ENCODE data around the gene LIPT2. TPM values are rescaled to one million over a fixed set of nuclear protein-coding genes. Genes with fewer than 3 reads are reported as not detected.

Gene LIPT2
- total and polyA plus RNA-seq, 2 donors (not counting 3 experiments of a cell fraction or from before 2014, with no cell fraction given) = 1.7 to 4.1 TPM

- Histone ChIP-seq H2AFZ (ENCODE audit: low read depth, low read length) (no peak overlapping the region), H3K27me3 (ENCODE audit: control insufficient read depth in 2 of 2, insufficient read depth in 2 of 2, low read length in 2 of 2) (peaks cover 4 to 5% of the 10 kb centered on the region in 2 experiments), H3K9me1 (replicated peaks; ENCODE audit: control insufficient read depth, extremely low read depth, insufficient read depth, low read length) (no peaks in the 10 kb centered on the region), H3K4me1 (ENCODE audit: control insufficient read depth, extremely low read depth, insufficient read depth, low read length) (peaks cover 3% of the 10 kb centered on the region), H3K9ac (replicated peaks; ENCODE audit: extremely low read depth, insufficient read depth, low read length) (no peak overlapping the region), H3K9me3 (replicated peaks; ENCODE audit: control insufficient read depth, insufficient read depth, low read length) (no peaks in the 10 kb centered on the region), H3K4me3 (replicated peaks in 1 of 3; ENCODE audit: insufficient read depth in 1 of 3, low read depth in 1 of 3, low read length in 3 of 3) (no peak overlapping the region), H3K36me3 (ENCODE audit: control insufficient read depth in 2 of 2, extremely low read depth in 1 of 2, insufficient read depth in 2 of 2, low read length in 2 of 2) (no peaks in the 10 kb centered on the region), H4K20me1 (replicated peaks; ENCODE audit: control insufficient read depth, extremely low read depth, insufficient read depth, low read length) (no peaks in the 10 kb centered on the region), H3K4me2 (ENCODE audit: insufficient read depth, low read length) (no peak overlapping the region), H3K27ac (ENCODE audit: insufficient read depth, low read depth, low read length) (no peak overlapping the region), H3K79me2 (ENCODE audit: control insufficient read depth, insufficient read depth, low read length) (no peaks in the 10 kb centered on the region)
- peak; percentile 64 for FAIRE-seq
- ChIA-PET POLR2A (no interaction called here), CTCF (interaction anchor here (1.1 kb wide), 1 partner anchor 39 kb away, joined by 3 read pairs; the partner anchor contains the start of gene LIPT2)
- DNase-seq (ENCODE audit: low read depth, low spot score) = peak; percentile 17
- no TSS peak for BruUV-seq (replicated peaks)
- no peak for TF ChIP-seq POLR2A (IDR thresholded peaks at IDR 0.05; ENCODE audit: low read depth, low read length)
- no peak for TF ChIP-seq FOS (IDR thresholded peaks at IDR 0.05; ENCODE audit: borderline replicate concordance, insufficient read depth, low read length)
- TF ChIP-seq EZH2 (IDR thresholded peaks at IDR 0.05; ENCODE audit: borderline replicate concordance, low read depth, low read length, severe bottlenecking) = no peak
- TF ChIP-seq, protein P1, sequence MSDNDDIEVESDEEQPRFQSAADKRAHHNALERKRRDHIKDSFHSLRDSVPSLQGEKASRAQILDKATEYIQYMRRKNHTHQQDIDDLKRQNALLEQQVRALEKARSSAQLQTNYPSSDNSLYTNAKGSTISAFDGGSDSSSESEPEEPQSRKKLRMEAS (IDR thresholded peaks at IDR 0.05; ENCODE audit: insufficient read depth, insufficient read length) = no peak
- TF ChIP-seq MYC (IDR thresholded peaks at IDR 0.05; ENCODE audit: low read depth, low read length) = no peak
- TF ChIP-seq JUN (IDR thresholded peaks at IDR 0.05; ENCODE audit: borderline replicate concordance, insufficient read depth, insufficient read length, low read depth) = no peak
- TF ChIP-seq POLR2AphosphoS5 (IDR thresholded peaks at IDR 0.05; ENCODE audit: insufficient read depth, low read depth, low read length) = no peak
- TF ChIP-seq, protein P2, sequence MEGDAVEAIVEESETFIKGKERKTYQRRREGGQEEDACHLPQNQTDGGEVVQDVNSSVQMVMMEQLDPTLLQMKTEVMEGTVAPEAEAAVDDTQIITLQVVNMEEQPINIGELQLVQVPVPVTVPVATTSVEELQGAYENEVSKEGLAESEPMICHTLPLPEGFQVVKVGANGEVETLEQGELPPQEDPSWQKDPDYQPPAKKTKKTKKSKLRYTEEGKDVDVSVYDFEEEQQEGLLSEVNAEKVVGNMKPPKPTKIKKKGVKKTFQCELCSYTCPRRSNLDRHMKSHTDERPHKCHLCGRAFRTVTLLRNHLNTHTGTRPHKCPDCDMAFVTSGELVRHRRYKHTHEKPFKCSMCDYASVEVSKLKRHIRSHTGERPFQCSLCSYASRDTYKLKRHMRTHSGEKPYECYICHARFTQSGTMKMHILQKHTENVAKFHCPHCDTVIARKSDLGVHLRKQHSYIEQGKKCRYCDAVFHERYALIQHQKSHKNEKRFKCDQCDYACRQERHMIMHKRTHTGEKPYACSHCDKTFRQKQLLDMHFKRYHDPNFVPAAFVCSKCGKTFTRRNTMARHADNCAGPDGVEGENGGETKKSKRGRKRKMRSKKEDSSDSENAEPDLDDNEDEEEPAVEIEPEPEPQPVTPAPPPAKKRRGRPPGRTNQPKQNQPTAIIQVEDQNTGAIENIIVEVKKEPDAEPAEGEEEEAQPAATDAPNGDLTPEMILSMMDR (IDR thresholded peaks at IDR 0.05; ENCODE audit: extremely low read depth in 1 of 2, insufficient read depth in 1 of 2, low read depth in 1 of 2, low read length in 2 of 2) = no peak
- TF ChIP-seq GATA2 (IDR thresholded peaks at IDR 0.05; ENCODE audit: insufficient read depth, insufficient read length, low read depth, low read length) = no peak
- dilution Hi-C loops (cut with MboI; ENCODE audit: extremely low pct_ligation_motif_present, low sequenced_read_pairs) (no loop called here), intact Hi-C loops (cut with micrococcal nuclease) (no loop called here)
Measured at GRCh38 chr11:74532501-74533246, 39.1 kb upstream of the LIPT2 start.
